HG02970 (cell line): ENCODE results near the gene CNGA2.
"Not testable (repeated sequence)": the region's sequence is repeated elsewhere in the genome, so short reads cannot be mapped to it uniquely, and the experiment has no call there.

Source experiments
- ATAC-seq: cut with Tn5 transposase; IDR thresholded peaks from one replicate; pipeline ENCODE4 v1.9.1; 2021; ENCODE audit warnings: mild to moderate bottlenecking, moderate library complexity, moderate number of reproducible peaks; ENCODE audit not compliant: unreplicated experiment, low FRiP score

The CNGA2 gene

DNA sequence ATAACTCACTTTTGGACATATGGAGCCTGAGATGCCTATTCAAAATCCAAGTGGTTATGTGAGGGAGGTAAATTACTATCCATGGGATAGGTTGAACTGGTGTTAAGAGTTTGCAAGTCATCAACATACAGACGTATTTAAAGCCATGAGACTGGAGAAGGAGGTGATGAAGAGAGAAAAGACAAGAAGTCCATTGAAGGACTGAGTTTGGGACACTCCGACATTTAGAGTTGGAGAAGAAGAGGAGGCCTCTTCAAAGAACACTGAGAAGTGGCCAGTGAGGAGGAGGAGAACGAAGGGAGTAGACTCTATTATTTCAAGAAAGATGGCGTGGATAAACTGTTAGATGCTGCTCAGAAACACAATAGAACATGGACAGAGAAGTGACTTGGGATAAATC is at the start of gene CNGA2:
TSS of gene CNGA2 (plus strand) at position 301 of the 400 bp plus-strand sequence. CDS start 3,738 bp downstream, outside the sequence.
- ATAC-seq, result no peak

DNA sequence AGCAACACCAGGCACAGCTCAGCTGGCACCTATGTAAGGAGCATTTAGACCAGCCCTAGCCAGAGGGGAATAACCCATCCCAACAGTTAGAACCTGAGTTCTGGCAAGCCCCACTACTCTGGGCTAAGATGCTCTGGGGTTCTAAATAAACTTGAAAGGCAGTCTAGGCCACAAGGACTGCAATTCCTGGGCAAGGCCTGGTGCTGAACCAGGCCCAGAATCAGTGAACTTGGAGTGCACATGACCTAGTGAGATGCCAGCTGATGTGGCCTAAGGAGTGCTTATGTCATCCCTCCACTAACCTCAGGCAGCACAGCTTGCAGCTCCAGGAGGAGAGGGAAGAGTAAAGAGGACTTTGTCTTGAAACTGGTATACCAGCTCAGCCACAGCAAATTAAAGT is 46.9 kb upstream of the CNGA2 start:
- no peak for ATAC-seq

DNA sequence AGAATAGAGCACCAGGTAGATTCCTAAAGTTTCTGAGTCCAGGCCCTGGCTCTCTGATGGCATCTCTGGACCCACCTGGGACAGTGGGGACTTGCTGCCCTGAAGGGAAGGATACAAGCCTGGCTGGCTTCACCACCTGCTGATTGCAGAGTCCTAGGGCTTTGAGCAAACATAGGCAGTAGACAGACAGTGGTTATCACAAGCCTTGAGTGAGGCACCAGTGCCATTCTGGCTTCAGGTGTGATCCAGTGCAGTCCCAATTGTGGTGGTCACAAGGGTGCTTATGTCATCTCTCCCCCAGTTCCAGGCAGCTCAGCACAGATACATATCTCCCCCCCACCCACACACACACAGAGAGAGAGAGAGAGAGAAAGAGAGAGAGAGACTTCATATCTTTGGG is 45.9 kb upstream of the CNGA2 start:
- no peak for ATAC-seq

DNA sequence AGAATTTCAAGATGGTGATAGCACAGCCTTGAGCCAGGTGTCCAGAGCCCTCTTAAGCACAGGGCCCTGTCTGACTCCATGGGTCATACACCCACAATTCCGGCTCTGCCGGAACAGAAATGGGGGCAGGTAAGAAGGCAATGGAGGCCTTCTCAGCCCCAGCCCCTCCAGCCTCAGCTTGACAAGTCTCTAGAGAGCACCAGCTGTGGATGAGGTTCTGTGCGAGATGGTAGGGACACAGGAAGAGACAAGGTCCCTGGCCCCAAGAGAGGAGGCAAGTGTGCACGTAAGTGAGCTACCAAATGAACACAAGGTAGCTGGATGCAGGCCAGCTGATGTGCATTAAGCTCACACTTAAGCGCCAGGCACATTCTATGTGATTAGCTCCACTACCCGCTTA is 41.7 kb upstream of the CNGA2 start:
- no peak for ATAC-seq

DNA sequence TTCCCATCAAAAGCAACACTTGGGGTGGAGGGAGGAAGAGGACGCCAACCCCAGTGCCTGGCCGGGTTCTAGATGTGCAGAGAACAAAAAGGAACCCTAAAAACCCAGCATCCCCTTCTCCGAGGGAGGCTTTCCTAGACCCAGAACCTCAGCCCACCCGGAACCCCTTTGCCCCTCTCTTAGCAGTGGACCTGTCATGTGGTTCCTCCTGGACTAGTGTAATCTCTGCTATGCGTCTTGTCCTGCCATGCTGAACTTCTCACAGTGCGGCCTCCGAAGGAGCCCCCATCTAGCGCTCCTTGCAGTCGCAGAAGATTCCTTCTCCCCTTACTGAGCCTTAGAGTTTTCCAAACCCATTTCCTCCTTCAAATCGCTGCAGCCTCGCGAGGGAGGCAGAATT is 40.4 kb upstream of the CNGA2 start:
- ATAC-seq, result no peak

DNA sequence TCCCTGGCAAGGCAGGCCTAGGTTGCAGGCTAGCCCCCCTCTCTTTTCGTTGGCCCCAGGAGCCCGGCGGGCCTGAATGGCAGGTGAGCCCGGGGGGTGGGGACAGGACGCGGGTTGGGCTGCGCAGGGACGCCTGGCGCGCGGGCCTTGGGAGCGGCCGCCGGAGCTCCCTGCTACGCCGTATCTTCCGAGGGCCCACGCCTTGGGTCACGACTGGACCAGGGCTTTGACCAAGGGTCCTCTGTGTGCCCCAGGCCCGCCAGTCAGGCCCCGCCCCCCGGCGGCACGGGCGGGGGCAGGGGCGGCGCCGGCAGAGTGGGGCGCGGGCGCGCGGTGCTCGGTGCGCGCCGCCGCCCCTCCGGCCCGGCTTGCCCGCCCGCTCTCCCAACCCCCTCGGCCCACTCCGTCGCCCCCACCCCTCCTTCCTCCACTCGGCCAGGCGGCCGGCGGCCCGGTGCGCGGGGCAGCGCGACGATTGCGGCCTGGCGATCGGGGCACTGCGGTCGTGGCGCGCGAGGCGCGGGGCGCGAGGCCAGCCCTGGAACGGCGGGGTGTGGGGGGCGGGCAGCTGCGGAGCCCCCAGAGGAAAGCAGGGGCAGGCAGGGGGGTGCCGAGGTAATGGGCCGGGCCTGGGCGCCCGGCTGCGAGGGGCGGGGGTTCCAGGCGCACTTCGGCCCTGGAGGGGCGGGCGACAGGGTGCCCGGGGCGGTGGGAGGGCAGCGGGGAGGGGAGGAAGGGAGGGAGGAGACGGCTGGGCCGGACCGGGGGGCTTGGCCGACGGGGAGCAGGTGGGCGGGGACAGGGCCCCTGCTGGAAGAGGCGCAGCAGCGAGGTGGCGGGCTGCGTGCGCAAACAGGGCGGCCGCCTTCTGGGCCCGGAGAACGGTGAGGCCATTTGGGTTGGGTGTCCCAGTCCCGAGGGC is 39.6 kb upstream of the CNGA2 start, which contains the start of gene PRRG3:
TSS of gene PRRG3 (plus strand) at position 798 of the 922 bp plus-strand sequence. CDS start 3,357 bp downstream, outside the sequence.
- ATAC-seq, result no peak

DNA sequence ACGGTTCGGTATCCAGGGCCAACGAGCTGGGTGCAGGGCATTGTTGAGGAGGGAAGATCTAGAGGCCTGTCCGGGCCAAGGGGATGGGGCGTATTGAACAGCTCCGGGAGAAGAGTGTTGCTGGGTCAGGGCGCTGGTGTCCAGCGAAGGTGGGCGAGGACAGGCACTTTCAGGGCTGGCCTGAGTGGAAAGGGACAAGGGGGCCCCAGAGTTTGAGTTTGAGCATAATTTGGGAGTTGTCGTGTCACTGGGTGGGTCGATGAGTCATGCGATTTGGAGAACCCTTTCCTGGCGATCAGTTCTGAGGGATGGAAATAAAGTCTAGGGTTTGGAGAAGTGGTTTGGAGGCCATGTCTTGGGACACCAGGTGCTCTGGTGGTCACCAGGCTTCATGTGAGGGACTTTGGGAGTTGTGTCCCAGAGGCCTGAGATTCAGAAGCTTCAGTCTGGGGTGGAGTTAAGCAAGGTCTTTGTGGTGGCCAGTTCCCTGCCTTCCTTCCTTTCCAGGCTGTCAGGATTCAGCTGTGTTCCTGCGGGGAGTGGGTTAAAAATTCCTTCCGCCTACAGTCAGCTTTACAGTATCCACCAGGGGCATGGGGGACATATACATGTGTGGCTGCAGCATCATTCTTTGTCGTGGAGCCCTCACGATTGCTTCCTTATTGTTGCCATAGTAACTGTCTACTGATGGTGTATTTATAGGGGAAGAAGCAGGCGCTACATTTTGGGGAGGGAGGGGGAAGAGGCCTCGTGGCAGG is 38.8 kb upstream of the CNGA2 start:
- no peak for ATAC-seq

DNA sequence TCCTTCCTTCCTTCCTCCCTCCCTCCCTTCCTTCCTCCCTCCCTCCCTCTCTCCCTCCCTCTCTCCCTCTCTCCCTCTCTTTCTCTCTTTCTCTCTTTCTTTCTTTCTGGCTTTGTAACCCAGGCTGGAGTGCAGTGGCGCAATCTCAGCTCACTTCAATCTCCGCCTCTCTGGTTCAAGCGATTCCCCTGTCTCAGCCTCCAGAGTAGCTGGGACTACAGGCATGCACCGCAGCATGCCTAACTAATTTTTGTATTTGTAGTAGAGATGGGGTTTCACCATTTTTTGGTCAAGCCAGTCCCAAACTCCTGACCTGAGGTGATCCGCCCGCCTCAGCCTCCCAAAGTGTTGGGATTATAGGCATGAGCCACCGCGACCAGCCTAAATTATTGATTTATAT is 37.5 kb upstream of the CNGA2 start:
- ATAC-seq, result not testable (repeated sequence)

DNA sequence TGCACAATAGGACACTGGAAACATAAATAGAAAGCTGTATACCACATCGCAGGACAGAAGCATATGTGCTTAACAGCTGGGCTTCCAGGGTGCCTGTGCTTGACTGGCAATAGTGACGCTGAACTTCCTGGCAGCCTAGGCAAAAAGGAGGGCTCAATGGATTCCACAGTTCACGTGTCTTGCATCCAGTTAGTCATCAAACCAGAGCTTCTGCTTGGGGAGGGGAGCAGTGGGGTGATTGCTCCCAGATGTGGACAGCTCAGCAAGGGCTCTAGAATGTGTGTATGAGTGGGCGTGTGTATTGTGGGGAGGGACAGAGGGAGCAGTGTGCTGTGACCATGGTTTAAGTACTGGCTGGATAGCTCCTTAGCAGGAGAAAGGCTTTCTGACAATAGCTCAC is 37.0 kb upstream of the CNGA2 start:
- ATAC-seq, result no peak

DNA sequence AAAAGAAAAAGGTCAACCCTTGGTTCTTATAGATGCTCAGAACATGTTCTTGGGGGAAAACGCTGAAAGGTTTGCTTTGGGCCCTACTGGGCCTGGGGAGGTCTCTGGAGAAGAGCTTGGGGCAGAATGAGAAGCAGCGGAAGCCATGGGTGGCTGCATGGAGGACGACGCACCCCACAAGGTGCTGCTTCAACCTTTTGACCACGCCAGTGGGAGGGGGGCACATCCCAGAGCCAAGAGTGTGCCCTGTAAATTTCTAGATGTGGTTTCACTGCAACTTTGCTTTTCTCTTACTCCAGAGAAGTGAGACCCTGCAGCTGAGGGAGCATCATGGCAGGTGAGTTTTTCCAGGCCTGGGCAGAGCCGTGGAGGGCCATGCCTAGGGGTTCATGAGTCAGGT is 36.1 kb upstream of the CNGA2 start:
- no peak for ATAC-seq

DNA sequence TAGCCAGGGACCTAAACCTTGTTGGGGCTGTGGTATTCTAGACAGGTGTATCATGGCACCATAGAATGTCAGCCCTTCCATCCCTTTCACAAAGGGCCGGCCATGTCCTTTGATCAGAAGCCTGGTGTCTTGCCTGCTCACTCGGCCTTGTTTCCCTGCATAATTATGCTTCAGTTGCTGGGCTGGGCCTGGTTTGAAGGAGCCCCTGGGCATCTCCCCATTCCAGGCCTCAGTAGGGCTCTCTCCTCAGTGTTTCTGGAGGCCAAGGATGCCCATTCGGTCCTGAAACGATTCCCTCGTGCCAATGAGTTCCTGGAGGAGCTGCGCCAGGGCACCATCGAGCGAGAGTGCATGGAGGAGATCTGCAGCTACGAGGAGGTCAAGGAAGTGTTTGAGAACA is 34.8 kb upstream of the CNGA2 start:
- ATAC-seq, result no peak

DNA sequence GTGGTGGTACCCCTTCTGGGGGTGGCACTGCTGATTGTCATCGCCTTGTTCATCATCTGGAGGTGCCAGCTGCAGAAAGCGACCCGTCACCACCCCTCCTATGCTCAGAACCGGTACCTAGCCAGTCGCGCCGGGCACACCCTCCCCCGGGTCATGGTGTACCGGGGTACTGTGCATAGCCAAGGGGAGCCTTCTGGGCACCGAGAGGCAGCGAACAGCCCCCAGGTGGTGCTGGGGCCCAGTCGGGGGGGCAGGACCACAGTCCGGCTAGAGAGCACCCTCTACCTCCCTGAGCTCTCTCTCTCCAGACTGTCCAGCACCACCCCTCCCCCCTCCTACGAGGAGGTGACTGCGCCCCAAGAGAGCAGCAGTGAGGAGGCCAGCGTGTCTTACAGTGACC is 34.0 kb upstream of the CNGA2 start:
- no peak for ATAC-seq

DNA sequence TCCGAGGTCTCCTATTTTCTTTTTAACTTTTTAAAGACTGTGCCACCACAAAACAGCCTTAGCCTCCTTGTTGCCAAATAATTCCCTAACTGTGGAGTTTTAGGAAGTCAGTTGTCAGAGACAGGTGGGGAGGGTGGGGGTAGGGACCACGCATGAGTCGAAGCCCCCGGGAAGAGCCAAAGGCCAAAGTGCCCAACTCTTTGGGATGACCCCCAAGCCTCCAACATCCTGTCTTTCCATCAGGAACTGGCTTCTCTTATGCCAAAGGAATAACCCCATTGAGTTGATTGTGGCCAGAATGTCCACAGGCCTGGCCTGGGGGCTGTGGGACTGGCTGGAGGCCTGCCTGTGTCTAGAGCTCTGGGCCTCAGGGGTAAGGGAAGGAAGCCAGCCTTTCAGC is 33.5 kb upstream of the CNGA2 start:
- ATAC-seq, result no peak

DNA sequence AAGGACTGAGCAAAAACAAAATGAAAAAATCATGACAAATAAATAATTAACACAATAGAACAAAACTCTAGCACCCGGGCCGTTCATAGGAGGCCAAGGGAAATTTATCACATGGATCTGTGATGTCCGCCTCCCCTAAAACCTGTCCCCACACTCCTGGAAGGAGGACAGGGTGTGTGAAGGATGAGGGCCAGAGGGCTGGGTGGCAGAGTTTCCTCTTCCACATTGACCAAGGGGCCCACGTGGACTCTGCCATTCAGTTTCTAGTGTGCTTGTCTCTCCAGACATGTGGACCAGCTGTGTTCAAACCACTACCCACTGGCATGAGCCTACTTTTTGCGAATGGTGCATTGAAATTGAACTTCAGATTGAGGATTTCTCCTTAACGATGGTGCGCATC is 33.0 kb upstream of the CNGA2 start:
- ATAC-seq, result no peak

DNA sequence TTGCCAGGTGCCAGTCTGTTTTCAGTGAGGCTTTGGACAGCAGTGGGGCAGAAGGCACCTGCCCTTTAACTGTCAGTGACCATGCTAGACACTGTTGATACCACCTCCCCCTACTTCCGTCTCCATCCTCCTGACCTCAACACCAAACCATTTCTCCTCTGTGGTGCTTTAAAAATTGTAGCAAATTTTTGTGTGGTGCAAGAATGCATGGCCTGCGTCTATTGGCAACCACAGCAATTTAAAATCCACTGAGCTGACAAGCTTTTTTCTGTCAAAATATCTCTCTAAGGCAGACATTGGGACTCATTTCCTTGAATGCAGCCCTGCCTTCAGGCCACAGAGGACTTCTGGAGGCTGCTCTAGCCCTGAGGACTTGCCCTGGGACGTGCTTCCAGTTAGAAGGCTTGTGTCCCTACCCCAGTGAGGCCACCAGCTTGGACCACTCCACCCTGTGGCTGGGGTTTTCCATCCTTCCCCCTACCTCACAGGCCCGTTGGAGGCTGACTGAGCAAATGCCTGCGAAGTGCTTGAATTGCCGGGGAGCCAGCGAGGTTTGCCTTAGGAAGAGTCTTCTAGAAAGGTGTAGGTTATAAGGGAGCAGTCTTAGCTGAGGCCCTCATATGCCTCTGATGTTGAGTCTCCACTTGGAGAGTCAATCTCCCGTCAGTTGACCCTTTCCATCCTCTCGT is 32.4 kb upstream of the CNGA2 start:
- no peak for ATAC-seq

DNA sequence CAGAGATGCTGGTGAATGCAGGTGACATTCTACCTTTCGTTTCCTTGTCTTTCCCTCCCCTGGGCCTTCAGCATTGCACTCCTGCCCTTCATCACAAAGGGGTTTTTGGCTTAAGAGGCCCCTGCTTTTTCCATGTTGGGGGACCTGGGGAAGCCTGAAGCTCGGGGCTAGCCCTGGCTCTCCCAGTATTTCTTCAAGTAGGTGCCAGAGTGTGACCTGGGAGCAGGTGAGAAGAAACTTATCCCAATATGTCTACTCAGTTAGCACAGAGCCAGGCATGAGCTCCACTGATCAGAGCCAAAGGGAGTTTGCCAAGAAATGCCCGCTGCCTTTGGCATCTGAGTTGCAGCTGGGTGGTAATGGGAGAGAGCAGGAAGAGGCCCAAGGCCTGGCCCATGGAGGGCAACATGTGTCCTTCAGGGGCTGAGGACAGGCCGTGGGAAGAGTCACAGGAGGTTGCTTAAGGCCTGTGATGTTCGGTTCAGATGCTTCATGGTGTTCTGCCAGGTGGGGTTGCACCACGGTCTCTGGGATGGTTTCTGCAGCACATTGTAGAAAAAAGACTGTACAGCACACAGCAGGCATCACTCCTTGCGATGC is 31.7 kb upstream of the CNGA2 start:
- ATAC-seq, result no peak

DNA sequence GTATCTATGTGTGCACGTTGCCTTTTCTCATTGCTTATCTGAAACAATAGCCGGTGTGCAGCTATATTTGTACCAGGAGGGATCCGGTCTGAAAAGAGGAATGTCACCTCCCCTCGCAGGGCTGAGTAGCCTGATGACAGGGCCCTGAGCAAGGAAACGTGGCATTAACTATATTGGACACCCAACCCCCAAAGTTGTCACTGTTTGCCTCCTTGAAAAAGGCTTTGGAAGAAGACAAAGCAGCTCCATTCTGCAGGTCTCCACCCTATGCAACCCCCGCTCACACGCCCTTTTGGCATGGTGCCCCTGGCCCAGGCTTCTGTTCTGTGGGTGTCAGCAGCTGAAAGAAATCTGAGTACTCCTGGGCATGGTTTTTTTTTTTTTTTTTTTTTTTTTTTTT is 31.1 kb upstream of the CNGA2 start:
- no peak for ATAC-seq

DNA sequence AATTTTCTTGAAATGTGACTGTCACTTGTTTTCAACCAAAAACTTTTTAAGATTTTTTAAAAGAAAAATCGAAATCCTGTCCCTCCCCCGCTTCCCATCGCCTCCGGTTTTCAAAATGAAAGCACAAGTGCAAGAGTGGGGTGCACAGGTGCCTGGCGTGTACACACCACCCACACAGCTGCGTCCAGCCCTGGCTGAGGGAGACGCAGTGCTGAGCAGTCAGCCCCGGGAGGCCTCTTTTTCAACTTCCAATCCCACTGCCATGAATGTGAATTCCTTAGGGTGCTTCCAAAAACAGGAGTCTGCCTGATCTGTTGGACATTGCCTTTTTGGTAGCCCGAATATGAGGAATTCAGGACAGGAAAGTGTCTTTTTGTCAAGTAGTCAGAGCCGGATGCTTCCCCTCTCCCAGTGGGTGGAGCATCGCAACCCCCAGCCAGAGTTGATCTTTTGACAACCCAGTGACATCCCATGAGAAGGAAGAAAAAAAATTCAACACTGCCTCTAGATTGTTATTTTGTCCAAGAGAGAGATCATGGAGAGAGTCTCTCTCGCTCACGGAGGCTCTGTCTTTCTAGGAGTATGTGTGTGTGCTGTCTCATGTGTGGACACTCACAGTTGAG is 30.4 kb upstream of the CNGA2 start:
- no peak for ATAC-seq

DNA sequence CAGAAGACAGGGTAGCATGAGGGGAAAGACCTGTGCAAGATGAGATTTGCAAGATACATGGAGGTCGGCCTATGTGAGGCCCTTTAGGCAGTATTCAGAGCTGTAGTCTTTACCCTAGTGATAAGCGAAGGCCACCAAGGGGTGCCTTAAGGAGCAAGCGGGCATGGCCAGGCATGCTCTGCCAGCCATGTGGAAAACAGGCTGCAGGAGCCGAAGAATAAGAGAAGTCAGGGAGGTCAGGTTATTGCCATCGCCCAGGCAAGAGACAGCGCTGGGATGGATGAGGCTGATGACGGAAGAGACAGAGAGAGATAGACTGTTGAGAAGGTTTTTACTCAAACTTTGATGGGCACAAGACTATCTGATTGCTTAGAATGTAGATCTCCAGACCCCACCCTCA is 25.7 kb upstream of the CNGA2 start:
- no peak for ATAC-seq

DNA sequence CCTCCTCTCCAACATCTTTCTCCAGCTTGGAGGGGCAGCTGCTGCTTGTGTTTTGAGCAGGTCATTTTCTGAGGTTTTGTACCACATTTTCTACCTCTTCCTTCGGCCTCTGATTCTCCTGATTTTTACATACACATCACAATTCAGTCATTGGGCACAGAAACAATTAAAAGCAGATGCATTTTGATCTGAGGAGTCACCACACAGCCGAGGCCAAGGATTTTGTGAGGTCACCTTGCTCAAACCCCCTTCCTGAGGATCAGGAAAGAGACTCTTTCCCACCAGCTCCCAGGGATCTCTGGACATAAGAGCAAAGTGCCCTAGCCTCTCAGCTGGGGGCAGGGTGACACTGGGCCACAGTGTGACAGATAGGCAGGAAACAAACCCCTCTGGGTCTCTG is 24.1 kb upstream of the CNGA2 start:
- no peak for ATAC-seq
